ENCODE results near the gene UPK2.

DNA sequence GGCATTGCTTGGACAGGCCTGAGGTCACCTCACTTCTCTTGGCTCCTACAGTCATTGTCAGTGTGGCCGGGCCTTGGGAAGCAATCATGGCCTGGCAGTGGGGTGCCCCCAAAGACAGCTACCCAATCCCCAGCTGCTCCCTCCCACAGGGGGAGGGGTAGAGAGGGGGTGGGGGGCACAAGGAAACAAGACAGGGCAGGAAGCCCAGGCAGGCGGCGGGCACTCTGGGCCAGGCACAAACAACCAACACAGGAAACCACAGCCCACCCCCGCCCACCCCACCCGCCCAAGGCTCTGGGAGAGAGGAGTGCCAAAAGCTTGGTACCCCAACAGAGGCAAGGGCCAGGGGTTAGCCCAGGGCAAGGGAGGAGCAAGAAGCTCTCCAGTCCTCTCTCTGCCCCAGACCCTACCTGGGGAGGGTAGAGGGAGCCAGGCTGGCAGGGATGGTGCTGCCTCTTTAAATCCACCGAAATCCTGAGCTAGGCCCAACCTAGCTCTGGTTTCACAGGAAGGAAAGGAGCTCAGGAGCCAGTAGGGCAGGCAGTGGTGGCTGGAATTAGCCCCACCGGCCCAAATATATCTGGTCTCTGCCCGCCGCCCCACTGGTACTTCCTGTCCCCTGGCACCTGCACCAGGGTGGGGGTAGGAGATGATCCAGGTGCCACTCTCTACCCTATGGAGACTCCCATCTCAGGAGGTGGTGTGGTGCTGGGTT, 42.5 kb upstream of the UPK2 start:
- TF ChIP-seq, protein P1, sequence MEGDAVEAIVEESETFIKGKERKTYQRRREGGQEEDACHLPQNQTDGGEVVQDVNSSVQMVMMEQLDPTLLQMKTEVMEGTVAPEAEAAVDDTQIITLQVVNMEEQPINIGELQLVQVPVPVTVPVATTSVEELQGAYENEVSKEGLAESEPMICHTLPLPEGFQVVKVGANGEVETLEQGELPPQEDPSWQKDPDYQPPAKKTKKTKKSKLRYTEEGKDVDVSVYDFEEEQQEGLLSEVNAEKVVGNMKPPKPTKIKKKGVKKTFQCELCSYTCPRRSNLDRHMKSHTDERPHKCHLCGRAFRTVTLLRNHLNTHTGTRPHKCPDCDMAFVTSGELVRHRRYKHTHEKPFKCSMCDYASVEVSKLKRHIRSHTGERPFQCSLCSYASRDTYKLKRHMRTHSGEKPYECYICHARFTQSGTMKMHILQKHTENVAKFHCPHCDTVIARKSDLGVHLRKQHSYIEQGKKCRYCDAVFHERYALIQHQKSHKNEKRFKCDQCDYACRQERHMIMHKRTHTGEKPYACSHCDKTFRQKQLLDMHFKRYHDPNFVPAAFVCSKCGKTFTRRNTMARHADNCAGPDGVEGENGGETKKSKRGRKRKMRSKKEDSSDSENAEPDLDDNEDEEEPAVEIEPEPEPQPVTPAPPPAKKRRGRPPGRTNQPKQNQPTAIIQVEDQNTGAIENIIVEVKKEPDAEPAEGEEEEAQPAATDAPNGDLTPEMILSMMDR (IDR thresholded peaks at IDR 0.05): no peak
- TF ChIP-seq POLR2A (IDR thresholded peaks at IDR 0.05): no peak

All from uterus (tissue), 2 donors.